ENCODE data around the gene SFMBT2. TPM values are rescaled to one million over a fixed set of nuclear protein-coding genes. Genes with fewer than 3 reads are reported as not detected.

Gene SFMBT2
- total RNA-seq, 1 donor from 2014 or later = 25.3 TPM

GRCh38 chr10:7370511-7370910, 40.3 kb downstream of the SFMBT2 start:
- intact Hi-C loops (cut with micrococcal nuclease) = no loop called here

DNA sequence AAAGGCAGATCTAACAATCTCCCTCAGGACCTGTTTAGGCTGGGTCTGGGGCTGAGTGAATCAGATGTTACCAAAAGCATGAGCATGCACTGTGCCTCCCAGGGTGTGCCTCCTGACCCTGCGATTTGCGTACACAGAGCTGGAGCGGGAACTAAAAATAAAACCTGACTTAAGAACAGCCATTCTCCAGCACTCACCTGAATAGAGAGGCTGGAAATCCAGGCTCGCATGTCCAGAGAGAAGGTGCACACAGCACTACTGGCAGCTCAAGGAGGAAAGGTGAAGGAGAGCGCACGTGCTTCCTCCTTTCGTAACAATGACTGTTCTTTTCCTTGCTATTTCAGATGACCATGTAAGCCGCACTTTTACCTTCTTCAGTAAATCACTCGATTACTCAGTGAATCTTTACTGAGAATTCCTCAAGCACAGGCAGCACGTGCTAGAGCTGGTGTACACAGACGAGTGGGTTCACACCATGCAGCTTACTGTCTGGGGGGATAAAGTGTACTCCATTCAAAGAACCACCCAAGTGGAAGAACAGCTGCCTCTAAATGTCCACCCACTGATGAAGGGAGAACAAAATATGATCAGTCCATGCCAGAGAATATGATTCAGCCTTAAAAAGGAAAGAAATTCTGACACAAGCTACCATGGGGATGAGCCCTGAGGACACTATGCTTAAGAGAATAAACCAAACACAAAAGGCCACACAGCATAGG, 45.6 kb downstream of the SFMBT2 start:
- intact Hi-C loops (cut with micrococcal nuclease) = no loop called here

- intact Hi-C loops (cut with micrococcal nuclease) = no loop called here
These were observed 46.4 kb downstream of the SFMBT2 start for GRCh38 chr10:7364474-7364873.

- intact Hi-C loops (cut with micrococcal nuclease) = no loop called here
These were observed 47.1 kb downstream of the SFMBT2 start for GRCh38 chr10:7363700-7364099.

DNA sequence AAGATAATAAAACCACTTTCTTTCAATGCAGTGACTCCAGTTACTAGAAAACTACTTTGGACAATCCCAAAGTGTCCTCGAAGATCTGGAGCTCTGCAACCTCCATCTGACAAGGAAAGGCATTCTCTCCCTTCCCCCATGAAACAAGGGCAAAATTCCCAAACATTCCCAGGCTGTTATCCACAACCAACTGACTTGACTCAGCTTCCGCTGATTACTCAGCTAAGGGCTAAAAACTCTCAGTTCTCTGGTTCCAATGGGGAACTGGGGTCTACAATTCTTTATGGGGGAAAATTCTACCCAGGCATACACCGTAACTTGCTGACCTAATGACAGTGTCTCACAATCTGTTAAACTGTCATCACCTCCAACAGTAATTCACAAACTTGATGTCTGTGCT, 48.4 kb downstream of the SFMBT2 start:
- intact Hi-C loops (cut with micrococcal nuclease) = no loop called here

- intact Hi-C loops (cut with micrococcal nuclease) = no loop called here
These were observed 49.5 kb downstream of the SFMBT2 start for GRCh38 chr10:7361316-7361715.

DNA sequence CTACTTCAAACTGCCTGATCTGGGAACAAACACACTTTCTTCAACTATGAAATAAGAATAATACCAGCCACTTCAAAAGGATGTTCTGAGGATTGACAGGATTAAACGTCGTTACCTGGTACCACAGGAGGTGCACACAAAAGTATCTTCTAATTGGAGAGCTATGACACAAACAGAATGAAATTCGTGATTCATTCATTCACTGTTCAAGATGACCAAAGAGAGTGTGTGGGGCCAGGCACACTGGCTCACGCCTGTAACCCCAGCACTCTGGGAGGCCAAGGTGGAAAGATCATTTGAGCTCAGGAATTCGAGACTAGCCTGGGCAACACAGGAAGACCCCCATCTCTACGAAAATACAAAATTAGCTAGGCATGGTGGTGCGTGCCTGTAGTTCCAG, 50.9 kb downstream of the SFMBT2 start:
- intact Hi-C loops (cut with micrococcal nuclease) = no loop called here

DNA sequence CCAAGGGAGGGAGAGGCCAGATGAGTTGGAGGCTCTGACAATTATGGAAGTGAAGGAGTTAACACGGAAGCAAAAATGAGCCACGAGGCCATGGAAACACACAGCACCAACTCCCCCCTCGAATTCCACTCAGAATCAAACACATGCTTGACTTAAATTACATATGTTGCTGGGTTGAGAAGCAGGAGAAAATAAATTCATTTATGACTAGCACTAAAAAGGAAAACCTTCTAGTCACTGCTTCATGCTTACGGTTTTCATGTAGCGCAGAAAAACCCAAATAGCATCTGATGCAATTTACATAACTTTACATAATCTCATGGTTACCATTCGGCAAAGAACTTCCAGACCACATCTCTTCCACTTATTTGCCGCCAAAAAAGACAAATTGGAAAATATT, 51.5 kb downstream of the SFMBT2 start:
- intact Hi-C loops (cut with micrococcal nuclease) = no loop called here

GRCh38 chr10:7357193-7357592, 53.6 kb downstream of the SFMBT2 start:
- intact Hi-C loops (cut with micrococcal nuclease) = no loop called here

GRCh38 chr10:7354330-7355047, 56.3 kb downstream of the SFMBT2 start:
- intact Hi-C loops (cut with micrococcal nuclease) = no loop called here

DNA sequence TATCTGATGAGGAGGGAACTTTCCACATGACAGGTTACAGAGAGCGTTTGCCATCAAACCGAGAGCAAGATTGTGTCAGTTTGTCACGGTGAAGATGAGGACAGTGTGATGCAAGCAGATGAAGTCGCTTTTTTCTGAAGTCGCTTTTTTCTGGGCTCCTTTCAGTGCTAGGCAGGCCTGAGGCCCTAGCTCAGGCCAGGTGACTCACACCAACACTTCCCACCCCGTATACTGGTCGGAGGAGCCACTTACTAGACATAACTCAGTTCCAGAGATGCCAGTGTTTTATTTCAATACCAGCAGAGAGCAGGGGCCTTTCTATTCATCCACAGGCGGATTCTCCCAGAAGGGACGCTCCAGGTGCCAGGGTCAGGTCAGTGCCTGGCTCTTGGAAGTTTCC, 58.9 kb downstream of the SFMBT2 start:
- intact Hi-C loops (cut with micrococcal nuclease) = no loop called here

- intact Hi-C loops (cut with micrococcal nuclease) = no loop called here
These were observed 60.2 kb downstream of the SFMBT2 start for GRCh38 chr10:7350541-7351195.

DNA sequence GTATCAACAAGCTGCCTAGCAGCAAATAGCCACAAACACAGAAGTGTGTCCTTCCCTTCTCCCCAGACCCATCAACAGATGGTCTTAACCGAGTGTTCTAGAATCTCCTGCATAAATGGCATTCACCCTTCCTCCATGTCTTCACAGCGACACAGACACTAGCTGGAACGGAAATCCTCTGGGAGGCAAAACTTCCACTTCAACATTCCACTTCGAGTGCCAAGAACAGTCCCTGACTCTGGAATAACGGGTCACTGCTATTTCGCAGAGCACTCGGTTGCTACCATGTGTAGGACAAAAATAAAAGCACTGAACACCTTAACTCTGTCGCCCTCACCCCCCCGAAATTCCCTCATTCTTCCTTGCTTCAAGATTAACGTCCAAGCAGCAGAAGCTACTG, 65.1 kb downstream of the SFMBT2 start:
- intact Hi-C loops (cut with micrococcal nuclease) = no loop called here

DNA sequence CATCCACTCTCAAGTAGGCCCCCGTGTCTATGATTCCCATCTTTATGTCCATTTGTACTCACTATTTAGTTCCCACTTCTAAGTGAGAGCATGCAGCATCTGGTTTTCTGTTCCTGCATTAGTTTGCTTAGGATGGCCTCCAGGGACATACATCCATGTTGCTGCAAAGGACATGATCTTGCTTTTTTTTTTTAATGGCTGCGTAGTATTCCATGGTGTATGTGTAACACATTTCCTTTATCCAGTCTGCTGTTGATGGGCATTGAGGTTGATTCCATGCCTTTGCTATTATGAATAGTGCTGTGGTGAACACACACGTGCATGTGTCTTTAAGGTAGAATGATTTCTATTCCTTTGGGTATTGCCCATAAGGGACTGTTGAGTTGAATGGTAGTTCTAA, 67.8 kb downstream of the SFMBT2 start:
- intact Hi-C loops (cut with micrococcal nuclease) = no loop called here

DNA sequence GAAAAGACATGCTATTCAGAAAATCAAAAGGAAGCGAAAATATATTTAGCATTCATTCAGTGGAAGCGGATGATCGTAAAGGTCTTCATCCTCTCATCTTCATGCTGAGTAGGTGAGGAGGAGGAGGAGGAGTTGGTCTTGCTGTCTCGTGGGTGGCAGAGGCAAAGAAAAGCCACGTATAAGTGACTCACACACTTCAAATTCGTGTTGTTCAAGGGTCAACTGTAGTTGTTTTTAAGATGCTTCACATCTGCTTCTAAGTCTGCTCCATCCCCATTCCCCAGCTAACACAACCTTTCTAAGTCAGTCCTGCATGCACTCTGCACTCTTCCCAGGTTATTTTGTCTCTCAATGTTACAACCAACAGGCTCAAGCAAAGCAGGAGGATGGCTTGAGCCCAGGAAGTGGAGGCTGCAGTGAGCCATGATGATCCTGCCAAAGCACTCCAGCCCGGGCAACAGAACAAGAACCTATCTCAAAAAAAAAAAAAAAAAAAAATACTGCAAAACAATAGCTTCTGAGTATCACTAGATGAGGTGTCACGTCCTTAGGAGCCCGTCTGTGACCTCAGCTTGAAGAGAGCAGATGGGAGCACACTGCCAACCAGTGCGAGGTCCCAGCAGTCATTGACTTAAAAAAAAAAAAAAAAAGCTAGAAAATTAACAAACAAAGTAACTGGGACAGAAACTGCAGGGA, 70.5 kb downstream of the SFMBT2 start:
- intact Hi-C loops (cut with micrococcal nuclease) = no loop called here

DNA sequence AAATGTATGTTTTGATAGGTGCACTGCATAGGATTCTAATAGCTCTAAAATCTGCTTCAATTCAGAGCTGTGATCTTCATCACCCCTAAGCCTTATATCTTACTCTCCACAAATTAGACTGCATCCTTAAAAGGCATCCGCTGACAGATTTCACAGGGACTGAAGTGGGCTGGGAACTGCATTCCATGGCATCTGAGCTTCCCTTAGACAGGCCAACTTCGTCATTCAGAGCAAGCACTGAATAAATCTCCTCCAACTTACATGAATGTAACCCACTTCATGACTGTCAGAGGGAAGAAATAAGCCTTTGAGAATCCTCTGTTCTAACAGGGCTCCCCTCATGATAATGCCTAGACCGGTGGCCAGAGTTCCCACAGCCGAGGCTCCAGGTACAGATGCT, 71.3 kb downstream of the SFMBT2 start:
- intact Hi-C loops (cut with micrococcal nuclease) = no loop called here

DNA sequence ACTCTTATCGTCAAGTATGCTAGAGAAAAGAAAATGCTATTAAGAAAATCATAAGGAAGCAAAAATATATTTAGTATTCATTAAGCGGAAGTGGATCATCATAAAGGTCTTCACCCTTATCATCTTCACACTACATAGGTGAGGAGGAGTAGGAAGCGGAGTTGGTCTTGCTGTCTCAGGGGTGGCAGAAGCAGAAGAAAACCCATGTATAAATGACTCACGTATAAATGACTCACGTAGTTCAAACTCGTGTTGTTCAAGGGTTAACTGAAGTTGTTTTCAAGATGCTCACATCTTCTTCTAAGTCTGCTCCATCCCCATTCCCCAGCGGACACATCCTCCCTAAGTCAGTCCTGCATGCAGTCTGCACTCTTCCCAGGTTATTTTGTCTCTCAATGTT, 72.4 kb downstream of the SFMBT2 start:
- intact Hi-C loops (cut with micrococcal nuclease) = no loop called here

DNA sequence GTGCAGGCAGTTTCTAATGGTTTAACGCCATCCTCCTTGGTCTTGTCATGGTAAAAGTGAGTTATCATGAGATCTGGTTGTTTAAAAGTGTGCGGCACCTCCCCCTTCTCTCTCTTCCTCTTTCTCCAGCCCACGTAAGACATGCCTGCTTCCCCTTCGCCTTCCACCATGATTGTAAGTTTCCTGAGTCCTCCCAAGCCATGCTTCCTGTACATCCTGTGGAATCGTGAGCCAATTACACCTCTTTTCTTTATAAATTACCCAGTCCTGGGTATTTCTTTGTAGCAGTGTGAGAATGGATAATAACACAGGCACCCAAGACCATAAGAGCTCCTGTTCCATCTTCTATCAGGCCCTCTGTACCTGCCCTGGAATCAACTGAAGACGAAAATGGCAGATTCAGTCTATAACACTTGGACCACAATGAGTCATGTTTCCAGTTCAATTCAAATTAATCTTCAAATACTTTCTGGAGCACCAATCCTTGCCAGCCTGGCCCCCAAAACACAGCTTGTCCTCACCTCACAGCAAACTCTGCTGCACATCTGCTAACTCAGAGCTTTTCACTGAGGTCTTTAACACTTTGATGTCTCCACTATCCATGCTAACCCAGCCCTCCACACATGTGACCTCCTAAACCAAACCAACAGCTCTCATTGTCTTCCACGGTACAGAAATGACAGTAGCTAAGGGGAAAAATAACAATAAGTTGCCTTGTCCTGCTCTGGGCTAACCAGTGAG, 73.2 kb downstream of the SFMBT2 start:
- intact Hi-C loops (cut with micrococcal nuclease) = no loop called here

GRCh38 chr10:7335977-7336376, 74.9 kb downstream of the SFMBT2 start:
- intact Hi-C loops (cut with micrococcal nuclease) = no loop called here

DNA sequence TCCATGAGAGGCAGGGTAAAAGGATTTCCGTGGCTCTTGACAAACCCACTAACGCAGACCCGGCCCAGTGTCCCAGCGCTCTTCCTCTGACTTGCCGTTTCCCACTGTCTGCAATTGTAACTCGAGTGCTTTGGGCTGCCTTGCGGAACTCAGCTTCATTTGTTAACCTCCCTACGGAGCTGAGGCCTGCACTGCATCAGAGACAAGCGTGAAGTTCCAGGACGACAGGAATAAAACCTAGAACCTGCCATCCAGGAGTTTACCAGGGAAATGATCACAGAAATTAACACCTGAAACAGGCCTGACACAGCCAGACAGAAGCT, 76.2 kb downstream of the SFMBT2 start:
- intact Hi-C loops (cut with micrococcal nuclease) = no loop called here

- intact Hi-C loops (cut with micrococcal nuclease) = no loop called here
These were observed 76.7 kb downstream of the SFMBT2 start for GRCh38 chr10:7333961-7334641.
